GM19468 (cell line): Measurements from ENCODE around the gene COL4A3.

Experiments used
- ATAC-seq: cut with Tn5 transposase; IDR thresholded peaks from one replicate; pipeline ENCODE4 v1.9.1; 2021; ENCODE audit warnings: mild to moderate bottlenecking, moderate library complexity, moderate number of reproducible peaks; ENCODE audit not compliant: unreplicated experiment; ENCODE audit errors: extremely low read depth

COL4A3 gene

DNA sequence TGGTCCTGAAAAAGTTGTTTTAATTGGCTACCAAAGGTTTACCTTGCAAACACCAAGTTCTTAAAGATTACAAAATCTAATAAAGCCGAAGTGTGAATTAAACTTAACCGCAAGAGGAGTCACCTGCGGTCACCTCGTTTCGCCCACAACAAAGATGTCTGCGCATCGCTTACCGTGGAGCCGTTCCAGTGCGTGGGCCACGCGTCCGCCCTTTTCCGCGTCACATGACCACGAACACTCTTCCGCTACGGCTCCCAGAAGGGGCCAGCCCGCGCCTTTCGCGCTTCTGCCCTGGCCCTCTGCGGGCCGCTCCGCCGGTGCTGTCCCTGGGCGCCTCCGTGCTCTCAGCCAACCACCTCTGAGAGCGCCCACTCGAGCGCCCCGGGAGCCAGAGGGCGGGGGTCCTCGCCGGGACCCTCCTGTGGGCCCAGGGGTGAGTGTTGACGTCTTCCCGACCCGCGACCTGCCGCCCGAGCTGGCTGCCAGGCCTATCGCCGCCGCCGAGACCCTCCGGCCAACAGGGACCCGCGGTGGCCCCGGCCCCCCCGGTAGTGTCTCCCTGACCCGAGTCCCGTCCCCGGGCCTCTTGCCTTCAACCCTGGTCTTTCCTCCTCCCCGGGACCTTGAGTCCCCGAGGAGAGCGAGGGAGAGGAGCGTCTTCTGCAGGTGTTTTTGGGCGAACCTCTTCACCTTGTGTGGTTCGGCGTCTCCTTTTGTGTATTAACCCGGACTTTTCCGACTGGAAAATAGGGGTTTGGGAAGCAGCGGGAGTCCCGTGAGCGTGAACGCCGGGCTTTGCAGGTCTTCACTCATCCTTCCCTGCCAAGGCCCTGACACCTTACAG, 160.8 kb downstream of the COL4A3 start, which contains the start of gene MFF:
MFF (plus strand) TSS at position 257 of the 844 bp plus-strand sequence. CDS start 5,415 bp downstream, outside the sequence.
- ATAC-seq = peak; percentile 98

DNA sequence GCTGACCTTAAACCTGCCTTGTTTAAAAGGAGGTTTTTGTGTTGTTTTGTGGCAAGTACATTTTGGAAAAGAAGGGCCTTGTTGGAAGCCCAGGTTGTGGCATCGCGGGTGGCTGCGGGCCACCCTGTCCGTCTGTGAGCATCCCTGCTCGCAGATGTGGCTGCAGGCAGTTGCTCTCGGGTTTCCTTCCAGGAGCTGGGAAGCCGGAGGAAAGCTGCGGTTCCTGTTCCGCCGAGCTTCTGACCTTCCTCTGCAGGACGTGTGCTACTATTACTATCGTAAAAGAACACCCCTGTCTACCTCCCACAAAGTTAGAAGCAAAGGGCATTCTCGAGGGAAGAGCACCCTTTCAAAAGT, 161.4 kb downstream of the COL4A3 start:
- ATAC-seq = no peak

DNA sequence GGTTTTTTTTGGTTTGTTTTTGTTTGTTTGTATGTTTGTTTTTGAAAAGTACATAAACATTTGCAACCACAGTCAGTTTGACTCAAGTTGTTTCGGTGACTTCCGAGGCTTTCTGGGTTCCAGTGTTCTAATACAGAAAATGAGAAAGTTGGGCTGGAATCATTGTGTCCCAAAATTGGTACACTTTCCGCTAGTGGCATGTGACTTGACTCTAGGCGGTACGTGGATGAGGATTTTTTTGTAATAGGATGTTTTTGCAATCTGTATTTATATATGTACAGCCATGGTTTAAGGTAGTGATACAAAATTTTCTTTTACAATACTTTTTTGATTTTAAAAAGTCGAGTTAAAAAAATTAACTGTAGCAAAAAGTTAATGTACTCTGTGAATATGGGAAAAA, 162.4 kb downstream of the COL4A3 start:
- ATAC-seq = no peak

- no peak for ATAC-seq
These were observed 171.3 kb downstream of the COL4A3 start for GRCh38 chr2:227335713-227336112.

GRCh38 chr2:227337442-227337841, 173.0 kb downstream of the COL4A3 start:
- ATAC-seq = no peak

GRCh38 chr2:227339098-227339599, 174.7 kb downstream of the COL4A3 start:
- ATAC-seq = no peak

DNA sequence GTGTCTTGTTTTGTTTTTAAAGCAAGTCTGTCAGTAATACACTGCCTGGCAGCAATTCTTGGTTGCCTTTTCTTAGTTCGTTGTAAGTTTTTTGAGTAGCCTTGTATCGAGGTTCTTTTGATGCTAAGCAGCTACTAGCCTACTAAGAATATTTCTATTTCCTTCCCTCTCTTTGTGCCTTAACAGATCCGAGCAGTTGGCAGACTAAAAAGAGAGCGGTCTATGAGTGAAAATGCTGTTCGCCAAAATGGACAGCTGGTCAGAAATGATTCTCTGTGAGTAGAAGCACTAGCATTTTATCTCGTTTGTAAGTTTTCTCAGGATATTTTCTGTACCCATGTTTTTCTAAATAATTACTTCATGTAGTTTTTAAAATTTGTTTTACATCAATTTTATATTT, 175.7 kb downstream of the COL4A3 start:
- ATAC-seq = no peak

DNA sequence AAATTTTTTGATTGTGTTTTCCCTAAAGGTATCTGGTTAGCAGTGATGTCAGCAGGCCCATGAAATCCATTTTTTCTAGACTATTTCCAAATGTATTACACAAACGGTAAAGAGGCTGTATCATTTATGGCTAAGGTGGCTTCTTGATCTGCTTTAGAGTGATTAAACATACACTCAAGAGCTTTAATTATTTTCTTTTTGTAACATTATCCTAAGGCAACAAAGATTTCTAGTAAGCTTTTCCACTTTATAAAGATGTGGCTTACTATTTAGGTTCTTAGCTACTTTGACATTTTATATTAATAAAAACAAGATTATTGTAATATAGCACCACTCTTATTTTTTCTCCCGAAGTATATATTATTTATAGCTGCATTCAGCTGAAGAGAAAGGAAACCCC, 177.1 kb downstream of the COL4A3 start:
- ATAC-seq = no peak

GRCh38 chr2:227344231-227344630, 179.8 kb downstream of the COL4A3 start:
- ATAC-seq = no peak

- no peak for ATAC-seq
These were observed 182.7 kb downstream of the COL4A3 start for GRCh38 chr2:227347117-227347516.

DNA sequence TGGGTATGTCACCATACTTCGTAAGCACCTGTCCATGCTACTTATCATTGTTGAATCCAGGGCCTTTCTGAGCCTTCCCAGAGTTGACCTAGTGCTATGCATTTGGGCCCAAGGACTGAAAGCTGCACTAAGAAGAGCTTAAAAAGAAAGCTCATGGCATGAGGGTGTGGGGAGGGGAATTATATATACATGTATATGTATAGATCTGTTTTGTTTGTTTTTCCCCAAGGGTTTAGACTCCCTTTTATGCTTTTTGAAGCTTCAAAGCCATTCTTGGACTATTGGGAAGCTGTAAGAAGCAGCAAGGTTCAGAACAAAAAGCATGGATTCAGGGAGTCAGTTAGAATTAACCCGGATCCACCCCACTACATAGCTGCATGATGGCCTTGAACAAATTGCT, 183.9 kb downstream of the COL4A3 start:
- ATAC-seq = no peak

- ATAC-seq = no peak
These were observed 185.7 kb downstream of the COL4A3 start for GRCh38 chr2:227349989-227350612.

DNA sequence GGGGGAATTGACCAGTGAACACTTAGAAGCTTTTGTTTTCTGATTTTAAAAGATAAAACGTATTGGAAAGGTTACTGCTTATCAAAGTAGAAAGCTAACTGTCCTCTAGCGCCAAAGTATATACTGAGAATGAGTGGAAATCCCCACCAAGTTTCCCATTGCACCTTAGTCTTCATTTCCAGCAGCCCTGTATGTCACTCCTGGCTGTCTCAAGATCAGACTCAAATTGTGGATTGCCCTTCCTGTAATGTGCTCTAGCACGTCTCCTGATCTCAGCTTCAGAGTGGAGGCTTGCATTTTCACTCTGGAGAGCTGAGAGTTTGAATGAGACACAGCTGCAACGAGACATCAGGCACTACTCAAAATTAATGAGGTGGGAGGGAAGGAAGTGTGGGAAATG, 187.2 kb downstream of the COL4A3 start:
- no peak for ATAC-seq

- no peak for ATAC-seq
These were observed 195.9 kb downstream of the COL4A3 start for GRCh38 chr2:227360351-227360750.

DNA sequence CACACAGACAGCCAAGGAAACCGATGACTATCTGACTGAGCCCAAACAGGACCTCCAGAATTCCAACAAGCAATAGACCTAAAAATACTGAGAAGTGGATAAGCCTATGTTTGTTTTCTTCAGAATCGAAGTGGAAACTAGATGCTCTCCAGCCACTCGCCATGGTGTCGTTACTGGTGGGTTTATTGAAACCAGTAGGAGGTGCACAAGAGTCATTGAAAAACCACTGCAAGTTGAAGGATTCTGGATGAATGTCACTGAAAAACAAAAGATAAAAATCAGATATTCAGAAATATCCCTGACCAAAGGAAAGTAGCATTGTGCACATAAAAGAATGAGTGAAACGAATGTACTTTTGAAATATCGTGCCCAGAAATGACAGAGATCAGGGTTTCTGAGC, 199.3 kb downstream of the COL4A3 start:
- ATAC-seq = no peak
